Fibroblast of skin of left quadriceps (primary cell): ENCODE data around the gene CCDC51.

ENCODE experiments used
- DNase-seq, 2 experiments: peaks; one replicate each; pipeline ENCODE4 v3.0.0-alpha.2; 2013; ENCODE audit warnings: low read depth in 2 of 2

CCDC51 gene

DNA sequence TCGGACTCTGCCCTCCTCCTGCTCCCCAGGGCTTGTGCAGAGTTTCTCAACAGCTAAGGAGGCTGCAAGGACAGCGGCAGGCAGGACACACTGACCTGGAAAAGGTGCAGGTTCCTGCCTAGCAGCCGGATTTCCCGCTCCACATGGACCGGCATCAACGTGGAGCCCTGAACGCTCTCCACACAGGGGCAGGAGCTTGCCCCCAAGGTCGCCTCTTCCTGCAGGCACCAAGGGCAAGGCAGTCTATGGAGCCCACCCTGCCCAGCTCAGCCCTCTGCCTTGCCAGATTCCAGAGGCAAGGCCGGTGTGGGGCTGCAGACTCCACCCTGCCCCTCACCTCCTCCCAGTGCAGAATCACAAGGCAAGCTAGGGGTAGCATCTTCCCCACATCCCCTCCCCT is 20.8 kb downstream of the CCDC51 start:
- DNase-seq = no peak

DNA sequence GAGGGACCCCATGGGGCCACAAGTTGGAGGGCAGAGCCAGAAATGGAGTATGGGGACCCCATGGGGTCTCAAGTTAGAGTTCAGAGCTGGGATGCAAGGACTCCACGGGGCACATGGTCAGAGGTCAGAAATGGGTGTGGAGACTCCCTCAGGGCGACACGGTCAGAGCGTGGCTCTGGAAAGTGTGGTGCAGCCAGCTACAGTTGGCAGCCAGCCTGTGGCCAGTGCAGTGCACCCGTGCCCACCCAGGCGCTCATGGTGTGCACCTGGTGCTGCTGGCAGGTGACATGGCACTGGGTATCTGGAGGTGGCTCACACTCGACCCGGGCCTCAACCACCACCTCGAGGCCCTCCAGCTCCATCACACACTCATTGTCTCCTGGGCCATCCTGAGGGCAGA is 21.3 kb downstream of the CCDC51 start:
- DNase-seq = no peak

DNA sequence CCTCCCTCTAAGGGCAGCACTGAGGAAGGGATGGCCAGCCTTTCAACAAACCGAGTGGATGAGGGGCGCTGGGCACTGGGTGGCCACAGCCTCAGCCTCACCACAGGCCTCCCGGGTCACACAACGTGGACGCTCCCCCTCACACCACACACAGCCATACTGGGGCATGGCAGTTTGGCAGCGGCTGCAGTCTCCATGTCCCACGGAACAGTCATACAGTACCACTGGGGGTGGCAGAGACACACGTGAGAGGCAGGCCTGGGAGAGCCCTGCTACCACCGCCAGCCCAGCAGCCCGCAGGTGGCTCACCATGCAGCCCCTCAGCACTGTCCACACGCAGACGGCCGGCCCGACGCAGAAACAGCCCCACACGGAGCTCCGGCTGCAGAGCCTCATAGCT is 21.8 kb downstream of the CCDC51 start:
- no peak for DNase-seq

DNA sequence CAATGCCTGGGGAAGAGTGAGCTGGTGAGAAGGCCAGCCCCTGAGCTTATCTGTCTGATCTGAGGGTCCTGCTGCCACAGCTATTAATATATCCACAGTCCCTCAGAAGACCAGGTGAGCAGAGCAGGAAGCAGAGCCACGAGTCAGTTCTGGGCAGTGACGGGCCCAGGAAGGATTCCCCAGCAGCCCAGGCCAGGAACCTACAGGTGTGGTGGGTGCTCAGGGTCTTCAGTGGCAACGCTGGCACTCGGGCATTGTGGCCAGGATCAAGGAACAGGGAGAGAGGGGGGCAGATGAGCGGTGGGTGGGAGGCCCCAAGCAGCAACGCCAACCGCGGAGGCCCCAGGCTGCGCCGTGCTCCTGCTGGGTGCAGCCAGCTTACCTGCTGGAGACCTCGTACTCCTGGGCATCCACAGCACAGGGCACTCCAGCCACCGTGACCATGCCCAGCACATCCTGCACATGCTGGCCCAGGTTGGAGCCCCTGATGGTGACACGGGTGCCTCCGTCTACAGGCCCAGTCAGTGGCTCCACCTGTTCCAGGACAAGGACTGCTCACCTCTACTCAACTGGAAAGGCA is 22.3 kb downstream of the CCDC51 start:
- no peak for DNase-seq

DNA sequence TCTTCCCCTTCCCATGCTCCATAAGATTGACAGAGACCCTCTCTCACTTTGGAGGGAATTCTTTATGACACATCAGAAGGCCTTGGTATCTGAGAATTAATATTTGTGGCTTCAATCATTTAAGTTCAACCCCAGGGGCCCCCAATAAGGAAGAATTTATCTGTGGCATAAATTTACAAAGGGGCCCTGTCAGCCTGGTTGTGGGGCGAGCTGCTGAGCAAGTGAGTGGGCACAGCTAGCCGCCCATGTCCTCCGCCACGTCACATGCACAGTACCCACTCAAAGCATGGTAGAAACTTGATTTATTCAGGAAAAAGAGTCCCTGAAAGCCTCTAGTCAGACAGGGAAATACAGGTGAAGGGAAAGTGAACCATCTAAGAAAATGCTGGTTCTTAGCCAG is 23.4 kb downstream of the CCDC51 start:
- DNase-seq = no peak

- no peak for DNase-seq
These were observed 23.8 kb downstream of the CCDC51 start for GRCh38 chr3:48416091-48416505.

- no peak for DNase-seq
These were observed 24.5 kb downstream of the CCDC51 start for GRCh38 chr3:48415251-48415953.

- DNase-seq = no peak
These were observed 25.3 kb downstream of the CCDC51 start for GRCh38 chr3:48414376-48415250.

GRCh38 chr3:48413611-48414010 is 26.3 kb downstream of the CCDC51 start:
- DNase-seq = no peak

- no peak for DNase-seq
These were observed 26.8 kb downstream of the CCDC51 start for GRCh38 chr3:48413086-48413485.

- no peak for DNase-seq
These were observed 27.4 kb downstream of the CCDC51 start for GRCh38 chr3:48412375-48413001.

DNA sequence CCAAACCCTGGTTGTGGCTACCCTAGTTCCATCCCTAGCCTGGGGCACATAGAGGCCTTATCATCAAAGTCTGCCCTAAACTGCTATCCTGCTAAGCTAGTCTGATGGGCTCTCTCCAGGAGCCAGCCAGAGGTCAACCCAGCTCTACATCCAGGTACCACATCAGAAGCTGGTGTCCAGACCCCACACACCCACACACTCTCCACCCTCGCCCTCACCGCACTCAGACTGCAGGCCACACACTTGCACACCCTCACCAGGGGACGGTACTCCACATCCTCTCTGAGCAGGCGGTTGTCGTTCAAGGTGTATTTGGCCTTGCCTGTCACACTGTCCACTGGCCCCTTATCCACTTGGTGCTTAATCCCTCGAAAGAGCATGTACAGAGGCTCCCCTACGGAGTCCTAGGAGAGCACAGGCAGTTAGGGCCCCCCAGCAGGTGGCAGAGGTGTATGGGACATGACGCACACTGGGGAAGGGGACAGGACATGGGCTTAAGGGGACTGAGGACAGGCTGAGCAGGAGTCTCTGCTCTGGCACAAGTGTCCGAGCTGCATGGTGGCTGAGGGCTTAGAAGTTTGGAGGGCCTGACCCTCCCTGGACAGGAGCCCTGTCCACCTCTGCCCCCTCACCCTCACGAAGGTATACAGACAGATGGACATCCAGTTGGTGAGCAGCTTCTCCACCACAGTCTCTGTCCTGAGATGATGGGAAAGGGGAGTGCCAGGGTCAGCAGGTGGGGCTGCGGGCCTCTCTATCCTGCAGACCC is 28.1 kb downstream of the CCDC51 start:
- no peak for DNase-seq

DNA sequence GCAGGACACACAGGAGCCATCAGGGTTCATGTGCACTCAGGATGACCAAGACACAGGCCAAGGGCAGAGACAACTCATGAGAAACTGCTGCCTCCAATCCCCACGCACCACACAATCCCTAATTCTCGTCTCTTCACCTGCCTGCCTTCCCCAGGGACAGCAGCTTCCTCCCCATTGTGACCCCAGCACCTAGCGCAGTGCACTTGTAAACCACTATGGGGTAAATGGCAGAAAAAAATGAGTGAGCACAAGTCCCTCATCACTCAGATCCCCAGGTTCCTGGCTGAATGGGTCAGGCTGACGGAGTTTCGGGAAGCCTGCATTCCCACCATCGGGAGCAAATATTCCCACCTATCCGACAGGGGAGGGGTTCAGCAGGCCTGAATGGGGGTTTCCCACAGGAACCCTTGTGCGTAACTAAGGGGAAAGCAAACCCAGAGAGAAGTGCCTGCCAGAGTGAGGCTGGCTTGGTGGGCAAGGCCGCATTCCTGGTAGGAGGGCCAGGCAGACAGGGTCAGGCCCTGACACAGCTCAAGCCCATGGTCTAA is 28.8 kb downstream of the CCDC51 start:
- DNase-seq = no peak

DNA sequence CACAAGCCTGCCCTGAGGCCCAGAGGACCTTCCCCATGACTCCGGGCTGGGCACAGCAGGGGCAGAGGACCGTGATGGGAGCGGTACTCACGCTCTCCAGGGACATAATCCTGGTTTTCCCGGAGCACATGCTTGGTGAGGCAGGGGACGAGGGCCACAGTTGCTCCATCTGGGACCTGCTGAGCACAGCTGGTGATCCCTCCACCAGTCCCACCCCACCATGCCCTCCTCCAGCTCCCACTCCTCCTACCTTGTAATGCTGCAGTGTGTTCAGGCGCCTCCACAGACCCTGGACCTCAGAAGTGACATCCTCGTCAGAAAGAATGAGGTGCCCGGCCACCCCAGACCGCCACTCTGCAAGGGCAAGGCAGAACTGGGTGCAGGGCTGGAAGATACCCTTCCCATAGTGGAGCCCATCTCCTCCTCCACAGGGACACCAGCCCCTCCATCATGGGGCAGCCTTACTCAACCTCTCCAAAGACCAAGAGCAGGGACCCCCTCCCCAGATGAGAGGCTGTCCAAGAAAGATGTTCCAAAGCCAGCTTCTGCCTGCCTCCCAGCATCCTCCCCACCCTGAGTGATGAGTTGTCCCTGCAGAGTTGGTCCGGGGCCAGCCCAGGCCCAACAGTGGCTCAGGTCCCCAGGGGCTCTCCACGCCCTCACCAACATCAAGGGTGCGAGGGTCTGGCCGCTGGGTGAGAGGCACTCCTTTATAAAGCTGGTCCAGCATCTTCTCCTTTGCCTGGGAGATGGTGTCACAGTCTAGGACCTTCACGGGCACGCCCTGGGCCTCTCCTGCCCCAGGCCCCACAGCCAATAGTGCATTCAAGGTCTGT is 29.5 kb downstream of the CCDC51 start:
- DNase-seq = no peak

DNA sequence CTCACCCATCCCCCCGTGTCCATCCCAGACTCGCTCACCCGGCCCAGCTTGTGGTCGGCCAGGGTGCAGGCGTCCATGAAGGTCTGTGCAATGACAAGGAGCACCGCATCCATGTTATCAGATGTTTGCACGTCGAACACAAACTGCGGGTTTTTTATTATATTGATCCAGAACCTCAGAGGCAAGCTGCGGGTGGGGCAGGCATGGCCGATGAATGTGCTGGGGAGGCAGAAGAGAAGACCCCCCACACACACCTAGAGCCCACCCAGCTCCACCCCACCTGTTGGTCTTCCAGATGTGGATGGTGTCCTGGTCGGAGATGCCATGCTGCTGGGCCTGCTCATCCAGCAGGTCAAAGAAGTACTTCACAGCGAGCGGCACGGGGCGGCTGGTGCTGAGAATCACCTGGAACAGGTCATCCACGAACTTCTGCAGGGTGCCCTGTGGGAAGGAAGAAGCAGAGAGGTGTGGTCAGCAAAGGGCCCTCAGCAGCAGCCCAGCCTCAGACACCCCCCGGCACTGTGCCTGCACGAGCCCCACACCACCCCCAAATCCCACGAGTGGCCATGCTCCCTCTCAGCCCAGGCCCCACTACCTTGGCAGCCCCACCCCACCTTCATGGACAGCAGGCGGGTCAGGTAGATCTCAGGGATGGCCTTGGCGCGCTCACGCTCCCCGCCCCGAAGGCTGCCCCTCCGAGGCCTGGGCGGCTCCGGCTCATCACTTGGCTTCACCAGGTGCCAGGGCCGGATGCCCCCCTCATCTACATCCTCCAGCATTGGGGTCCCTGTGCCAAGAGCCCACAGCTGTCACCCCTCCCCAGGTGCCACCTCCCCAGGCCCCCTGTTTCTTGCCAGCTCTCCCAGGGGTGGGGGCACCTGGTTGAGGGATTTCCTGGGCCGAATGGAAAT is 30.4 kb downstream of the CCDC51 start:
- no peak for DNase-seq

DNA sequence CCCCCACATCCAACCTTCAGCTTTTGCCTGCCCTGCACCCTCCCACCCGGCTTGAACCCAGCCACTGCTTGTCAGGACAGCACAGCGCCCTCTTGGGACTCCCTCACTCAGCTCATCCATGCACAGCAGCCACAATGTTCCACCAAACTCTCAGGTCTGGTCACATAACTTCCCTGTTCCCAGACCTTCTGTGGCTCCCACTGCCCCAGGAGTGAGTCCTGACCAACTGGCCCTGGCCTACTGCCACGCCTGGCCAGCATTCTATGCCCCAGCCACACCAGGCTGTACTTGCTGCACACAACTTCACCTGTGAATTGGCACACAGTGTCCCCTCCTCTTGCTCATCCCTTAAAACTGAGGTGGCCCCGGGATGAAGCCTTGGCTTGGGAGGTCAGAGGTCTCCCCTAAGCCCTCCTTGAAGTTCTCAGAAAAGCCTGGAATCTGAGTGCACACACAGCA is 31.1 kb downstream of the CCDC51 start:
- DNase-seq = no peak

DNA sequence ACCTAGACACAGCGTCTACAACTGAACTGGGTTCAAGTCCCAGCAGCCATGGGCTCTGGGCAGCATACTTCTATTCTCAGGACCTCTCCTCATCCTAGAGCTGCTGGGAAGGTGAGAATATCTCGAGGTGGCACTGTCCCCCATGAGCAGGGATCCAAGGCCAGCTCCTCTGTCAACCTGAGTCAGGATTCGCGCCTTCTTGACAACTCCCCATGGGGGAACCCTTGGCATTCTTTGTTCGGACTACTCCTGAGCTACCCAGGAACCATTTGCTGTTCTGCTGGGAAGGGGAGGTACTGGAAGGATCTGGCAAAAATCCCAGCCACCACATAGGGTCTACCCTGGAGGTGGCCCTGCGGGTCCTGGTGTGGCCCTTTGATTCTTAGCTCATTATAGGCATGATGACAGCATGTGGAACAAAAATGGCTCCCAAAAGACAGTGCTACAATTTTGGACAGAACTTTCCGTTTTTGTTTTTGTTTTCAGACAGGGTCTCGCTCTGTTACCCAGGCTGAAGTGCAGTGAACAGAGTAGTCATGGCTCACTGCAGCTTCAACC is 32.3 kb downstream of the CCDC51 start:
- no peak for DNase-seq

- no peak for DNase-seq
These were observed 33.2 kb downstream of the CCDC51 start for GRCh38 chr3:48406443-48407431.
